CD4-positive, alpha-beta T cell treated with Interleukin-4 for 1 hour (primary cell): Measurements from ENCODE around the gene TNFSF11.

Experiments used
- DNase-seq, 2 donors: peaks; one replicate each; pipeline ENCODE4 v3.0.0-alpha.2; 2020 to 2022

TNFSF11 gene

DNA sequence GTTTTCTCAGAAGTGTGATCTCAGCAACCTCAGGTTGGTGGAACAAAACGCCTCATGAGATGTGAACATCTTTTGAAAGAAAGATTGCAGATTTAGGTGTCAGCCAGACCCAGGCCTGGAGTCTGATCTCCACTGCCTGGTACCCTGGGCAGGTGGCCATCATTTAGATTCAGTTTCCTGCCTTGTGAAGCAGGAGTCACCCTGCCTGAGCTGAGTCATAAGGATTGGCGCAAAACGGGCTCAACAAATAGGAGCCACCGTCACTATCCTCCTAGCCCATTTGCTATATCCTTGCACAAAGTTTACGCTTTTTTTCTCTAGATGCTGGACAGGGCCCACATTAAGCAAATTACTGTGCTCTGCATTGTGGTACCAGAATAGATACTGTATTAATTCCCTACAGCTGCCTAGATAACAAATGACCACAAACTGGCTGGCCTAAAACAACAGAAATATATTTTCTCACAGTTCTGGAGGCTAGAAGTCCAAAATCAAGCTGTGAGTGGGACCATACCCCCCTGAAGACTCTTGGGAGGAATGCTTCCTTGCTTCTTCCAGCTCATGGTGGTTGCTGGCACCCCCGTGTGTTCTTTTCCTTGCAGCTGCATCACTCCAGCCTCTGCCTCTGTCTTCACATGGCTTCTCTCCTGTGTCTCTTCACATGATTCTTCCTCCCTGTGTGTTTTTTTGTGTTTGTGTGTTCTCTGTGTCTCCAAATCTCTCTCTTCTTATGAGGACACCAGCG lies 38.2 kb downstream of the TNFSF11 start:
- DNase-seq, result no peak

- no peak for DNase-seq
Measured at GRCh38 chr13:42614436-42615035, 40.6 kb downstream of the TNFSF11 start.

GRCh38 chr13:42615691-42616090 lies 41.7 kb downstream of the TNFSF11 start:
- DNase-seq, result no peak

DNA sequence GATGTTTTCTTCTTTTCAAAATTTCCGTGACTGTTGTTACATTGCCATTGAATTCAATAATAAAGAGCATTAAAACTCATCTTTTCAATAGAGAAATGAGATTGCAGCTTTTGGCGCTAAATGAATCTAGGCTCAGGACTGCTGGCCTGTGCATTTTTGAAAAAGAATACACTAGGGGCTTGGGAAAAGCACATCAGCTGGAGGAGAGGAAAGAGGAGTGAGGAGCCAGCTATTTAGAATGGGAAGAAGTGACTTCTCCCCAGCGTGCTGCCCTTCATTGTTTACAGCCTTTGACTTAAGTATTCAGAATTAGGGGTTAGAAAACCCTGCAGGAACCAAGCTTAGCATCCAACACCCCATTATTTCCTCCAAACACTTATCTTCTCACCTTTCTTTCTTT lies 43.3 kb downstream of the TNFSF11 start:
- no peak for DNase-seq

GRCh38 chr13:42623916-42624315 lies 50.0 kb downstream of the TNFSF11 start:
- DNase-seq, result no peak

DNA sequence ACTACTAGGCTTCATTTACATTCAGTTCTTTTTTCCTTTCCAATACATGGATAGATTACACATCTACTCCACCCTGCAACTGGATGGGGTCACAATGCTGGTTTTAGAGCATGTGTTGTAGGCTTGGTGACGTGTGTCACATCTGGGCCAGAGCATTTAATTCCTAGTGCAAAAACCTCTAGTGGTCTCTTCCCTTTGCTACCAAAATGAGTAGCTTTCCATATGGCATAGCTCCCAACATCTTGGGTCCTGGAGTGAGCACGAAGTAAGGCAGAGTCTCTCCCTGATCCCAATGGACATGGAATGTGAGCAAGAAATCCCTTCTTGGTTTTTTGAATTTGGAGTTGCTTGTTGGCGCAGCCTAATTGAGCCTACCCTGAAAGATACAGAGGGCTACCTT lies 51.7 kb downstream of the TNFSF11 start:
- DNase-seq, result no peak

GRCh38 chr13:42626176-42626860 lies 52.4 kb downstream of the TNFSF11 start:
- DNase-seq, result no peak

DNA sequence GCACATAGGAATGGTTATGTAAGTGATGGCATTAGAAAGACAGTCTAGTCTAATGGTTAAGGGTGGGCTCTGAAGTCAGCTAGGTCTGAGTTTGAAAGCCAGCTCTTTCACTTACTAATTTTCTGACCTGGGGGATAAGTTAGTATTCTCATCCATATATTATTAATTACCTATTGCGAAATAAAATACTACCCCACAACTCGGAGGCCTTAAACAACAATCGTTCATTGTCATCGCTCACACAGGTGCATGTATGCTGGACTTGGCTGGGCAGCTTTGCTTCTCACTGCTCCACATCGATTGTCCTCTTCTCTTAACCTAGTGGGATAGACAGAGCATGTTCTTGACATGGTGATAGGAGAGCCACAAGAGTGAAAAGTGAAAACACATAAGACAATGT lies 54.7 kb downstream of the TNFSF11 start:
- no peak for DNase-seq

GRCh38 chr13:42631181-42631580 lies 57.2 kb downstream of the TNFSF11 start:
- no peak for DNase-seq

- DNase-seq, result no peak
Measured at GRCh38 chr13:42633495-42633894, 59.5 kb downstream of the TNFSF11 start.

- DNase-seq, result no peak
Measured at GRCh38 chr13:42638101-42638500, 64.1 kb downstream of the TNFSF11 start.

- DNase-seq, result no peak
Measured at GRCh38 chr13:42638886-42639285, 64.9 kb downstream of the TNFSF11 start.

DNA sequence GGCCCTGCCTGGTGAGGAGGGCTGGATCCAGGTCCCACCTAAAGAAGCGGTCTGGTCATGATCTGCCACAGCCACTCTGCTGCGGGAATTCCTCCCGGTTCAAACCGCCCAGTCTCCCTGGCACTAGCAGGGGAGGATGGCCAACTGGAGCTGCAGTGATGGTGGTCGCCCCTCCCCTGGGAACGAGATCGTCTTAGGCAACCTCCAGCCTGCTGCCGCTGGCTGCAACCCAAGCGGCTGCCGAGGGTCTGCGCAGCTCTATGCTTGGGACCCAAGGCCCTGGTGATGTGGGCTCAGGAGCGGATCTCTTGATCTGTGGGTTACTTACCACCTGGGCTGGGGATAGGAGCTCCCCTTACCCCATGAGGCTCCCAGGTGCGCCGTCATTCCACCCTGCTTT lies 69.1 kb downstream of the TNFSF11 start:
- DNase-seq, result no peak

DNA sequence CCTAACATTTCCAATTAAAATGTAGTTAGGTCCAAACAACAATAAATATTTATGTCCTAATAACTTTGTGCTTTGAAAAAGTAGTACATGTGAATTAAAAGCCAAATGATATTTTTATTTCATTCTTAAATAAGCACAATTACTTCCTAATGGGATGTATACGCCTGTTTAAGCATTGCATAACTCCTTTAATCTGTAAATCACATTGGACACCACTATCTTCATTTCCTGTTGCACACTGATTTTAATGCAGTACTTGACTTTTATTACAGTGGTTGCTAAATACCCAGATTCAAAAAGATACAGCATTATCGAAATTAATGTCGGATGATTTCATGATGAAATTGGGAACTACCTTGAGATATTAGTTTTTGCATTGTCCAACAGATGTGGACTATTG lies 70.9 kb downstream of the TNFSF11 start:
- DNase-seq, result no peak

GRCh38 chr13:42645717-42646116 lies 71.8 kb downstream of the TNFSF11 start:
- no peak for DNase-seq

DNA sequence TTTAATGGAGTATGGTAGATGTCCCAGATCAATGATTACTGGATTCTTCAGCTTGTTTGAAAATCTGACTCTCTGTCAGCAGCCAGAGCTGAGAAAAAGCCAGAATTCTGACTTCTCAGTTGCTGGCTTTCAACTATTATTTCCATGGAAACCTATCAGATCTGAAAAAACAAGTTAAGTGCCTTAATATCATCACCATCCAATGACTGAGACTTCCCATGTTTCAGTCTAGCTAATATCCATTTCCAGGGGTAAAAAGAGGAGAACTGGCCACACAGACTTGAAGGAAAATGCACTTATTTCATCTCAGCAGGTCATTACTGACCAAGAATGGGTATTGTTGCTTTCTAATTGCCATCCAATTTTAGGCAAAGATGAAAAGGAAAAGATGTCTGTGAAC lies 75.2 kb downstream of the TNFSF11 start:
- no peak for DNase-seq

DNA sequence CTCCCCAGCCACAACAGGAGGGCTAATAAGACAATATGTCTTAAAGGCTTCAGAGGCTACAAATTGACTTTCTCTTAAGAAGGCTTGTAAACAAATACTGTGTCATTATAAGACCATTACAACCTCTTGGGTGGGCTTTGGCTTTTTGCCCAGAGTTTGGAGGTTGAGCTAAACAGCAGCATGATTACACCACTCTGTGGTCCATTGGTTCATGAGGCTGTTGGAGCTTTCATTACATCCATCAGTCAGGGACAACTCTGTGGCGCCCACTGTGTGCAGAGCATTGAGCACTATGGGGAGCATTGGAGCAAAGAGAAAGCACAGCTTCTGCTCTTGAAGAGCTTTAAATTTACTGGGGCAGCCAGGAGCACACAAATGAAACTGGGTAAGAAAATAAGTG lies 75.9 kb downstream of the TNFSF11 start:
- DNase-seq, result no peak

DNA sequence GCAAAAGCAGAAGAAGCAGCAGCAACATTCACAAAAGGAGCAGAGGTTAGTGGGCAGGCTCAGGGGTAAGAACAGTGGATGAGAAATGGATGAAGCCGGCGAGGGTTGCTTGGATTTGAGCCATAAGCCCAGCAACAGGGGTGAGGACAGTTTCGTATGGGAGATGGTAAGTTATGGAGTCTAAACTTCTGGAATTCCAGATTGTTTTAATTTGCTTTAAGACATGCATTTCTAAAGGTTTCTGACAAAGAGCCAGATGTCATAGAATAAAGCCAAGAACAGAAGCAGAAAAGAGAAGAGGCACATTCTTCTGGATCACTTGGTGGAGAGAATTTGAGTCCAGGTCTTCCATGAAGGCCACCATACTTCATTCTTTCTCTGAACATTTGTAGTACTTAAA lies 76.6 kb downstream of the TNFSF11 start:
- DNase-seq, result no peak

- DNase-seq, result no peak
Measured at GRCh38 chr13:42651936-42652641, 78.1 kb downstream of the TNFSF11 start.

DNA sequence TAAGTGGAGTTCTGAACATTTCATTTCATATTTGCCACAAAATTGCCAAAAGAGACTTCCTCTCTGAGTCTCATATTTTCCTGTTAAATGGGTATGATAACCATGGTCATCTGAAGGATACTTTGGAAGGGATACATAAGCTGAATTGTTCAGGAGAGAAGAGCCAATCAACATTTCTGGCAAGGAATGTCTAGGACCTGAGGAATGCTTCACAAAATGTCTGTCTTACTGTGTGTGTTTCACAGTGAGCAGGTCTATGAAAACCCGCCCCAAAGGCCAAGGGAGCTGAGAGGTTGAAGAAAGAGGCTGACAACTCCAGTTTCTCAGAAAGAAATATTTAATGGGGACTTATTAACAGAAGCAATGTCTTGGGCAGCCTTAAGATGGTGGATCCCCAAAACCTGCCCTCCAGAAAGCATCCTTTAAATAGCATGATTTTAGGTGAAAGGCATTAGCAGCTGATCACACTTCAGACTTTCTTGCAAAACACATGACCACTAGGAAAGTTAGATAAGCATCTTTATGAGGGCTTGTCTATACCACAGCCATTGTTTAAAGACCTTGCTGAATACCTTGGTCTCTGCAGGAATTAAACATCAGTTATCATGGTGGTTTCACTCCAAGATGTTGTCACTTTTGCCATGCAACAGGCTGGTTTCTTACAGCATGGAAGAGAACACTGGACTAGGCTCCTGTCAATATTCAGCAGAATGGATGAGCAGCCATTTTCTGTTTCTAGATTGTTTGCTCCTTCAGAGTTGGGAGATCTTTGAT lies 78.9 kb downstream of the TNFSF11 start:
- no peak for DNase-seq

DNA sequence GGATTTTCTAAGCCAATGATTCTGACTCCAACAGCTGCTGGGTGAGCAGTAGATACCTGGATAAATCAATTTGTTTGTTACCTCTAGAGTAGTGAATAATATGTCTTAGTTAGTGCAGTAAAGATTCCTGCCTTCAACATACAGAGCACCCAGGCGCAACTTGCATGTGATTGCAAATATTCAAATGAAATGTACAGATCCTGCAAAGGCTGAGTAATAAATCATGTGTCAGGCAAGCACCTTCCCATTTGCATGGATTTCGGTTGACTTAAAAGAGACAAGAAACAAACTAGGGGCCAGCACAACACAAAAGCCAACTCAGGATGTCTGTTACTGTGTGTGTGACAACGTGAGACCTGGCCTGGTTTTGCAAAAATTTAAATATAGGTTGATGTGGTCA lies 79.7 kb downstream of the TNFSF11 start:
- no peak for DNase-seq

- DNase-seq, result no peak
Measured at GRCh38 chr13:42654212-42654611, 80.3 kb downstream of the TNFSF11 start.

- DNase-seq, result no peak
Measured at GRCh38 chr13:42654722-42655121, 80.8 kb downstream of the TNFSF11 start.
